Fibroblast of mammary gland (primary cell): ENCODE results near the gene CMPK2.

Experiments used
- DNase-seq: peaks from one replicate; pipeline ENCODE4 v3.0.0-alpha.2; 2010; ENCODE audit warnings: low read depth
- H3K4me3 ChIP-seq: 2 replicates; pipeline ENCODE4 v1.5.1; 2011; ENCODE audit warnings: low read depth, mild to moderate bottlenecking, low read length, moderate library complexity; ENCODE audit not compliant: control insufficient read depth
- TF ChIP-seq, protein P1 (sequence below): conservative IDR thresholded peaks from 2 replicates; pipeline ENCODE4 v1.5.1; 2011; ENCODE audit warnings: low read depth, low read length, inconsistent platforms; ENCODE audit not compliant: control insufficient read depth, insufficient read depth

CMPK2 gene

DNA sequence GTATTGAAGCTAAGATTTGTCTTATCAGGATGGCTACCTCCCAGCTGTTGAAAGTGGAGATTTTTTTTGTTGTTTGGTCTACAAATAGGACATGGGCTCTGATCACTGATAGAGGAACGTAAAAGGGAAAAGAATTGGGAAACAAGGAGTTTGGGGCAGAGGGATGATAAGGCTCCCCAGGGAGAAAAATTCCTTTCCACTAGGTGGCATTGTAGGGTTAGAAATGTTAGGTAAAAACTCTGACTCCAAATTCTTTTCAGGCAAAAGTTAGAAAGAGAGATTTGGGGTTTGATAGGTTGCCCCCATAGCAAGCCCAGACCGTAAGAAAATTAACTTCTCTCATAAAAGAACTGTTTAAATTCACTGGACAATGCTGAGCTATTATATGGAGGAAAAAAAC lies 19.8 kb downstream of the CMPK2 start:
- TF ChIP-seq, protein P1, sequence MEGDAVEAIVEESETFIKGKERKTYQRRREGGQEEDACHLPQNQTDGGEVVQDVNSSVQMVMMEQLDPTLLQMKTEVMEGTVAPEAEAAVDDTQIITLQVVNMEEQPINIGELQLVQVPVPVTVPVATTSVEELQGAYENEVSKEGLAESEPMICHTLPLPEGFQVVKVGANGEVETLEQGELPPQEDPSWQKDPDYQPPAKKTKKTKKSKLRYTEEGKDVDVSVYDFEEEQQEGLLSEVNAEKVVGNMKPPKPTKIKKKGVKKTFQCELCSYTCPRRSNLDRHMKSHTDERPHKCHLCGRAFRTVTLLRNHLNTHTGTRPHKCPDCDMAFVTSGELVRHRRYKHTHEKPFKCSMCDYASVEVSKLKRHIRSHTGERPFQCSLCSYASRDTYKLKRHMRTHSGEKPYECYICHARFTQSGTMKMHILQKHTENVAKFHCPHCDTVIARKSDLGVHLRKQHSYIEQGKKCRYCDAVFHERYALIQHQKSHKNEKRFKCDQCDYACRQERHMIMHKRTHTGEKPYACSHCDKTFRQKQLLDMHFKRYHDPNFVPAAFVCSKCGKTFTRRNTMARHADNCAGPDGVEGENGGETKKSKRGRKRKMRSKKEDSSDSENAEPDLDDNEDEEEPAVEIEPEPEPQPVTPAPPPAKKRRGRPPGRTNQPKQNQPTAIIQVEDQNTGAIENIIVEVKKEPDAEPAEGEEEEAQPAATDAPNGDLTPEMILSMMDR, result peak; percentile 8

DNA sequence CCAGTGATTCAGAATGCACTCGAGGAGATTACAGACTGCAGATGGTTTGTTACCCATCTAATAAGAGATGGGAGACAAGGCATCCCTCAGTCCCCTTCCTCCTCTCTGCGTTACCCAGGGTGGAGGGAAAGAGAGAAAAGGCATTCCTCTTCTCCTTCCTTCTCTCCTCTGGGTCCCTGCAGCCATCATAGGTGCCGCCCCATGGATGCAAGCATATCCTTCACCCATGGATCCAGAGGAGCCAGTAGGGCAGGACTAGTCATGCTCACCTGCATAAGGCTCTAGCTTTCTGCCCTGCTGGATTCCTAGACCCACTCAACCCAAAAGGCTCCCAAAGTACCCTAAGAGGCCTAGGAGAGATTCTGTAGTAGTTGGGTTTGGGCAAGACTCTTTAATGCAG lies 20.4 kb downstream of the CMPK2 start:
- TF ChIP-seq, protein P1, result no peak
- DNase-seq, result no peak
- H3K4me3 ChIP-seq, result no peak overlapping the region

More for the DNA sequence above, 19.8 kb downstream of the CMPK2 start:
- no peak for DNase-seq
- no peak overlapping the region for H3K4me3 ChIP-seq

DNA sequence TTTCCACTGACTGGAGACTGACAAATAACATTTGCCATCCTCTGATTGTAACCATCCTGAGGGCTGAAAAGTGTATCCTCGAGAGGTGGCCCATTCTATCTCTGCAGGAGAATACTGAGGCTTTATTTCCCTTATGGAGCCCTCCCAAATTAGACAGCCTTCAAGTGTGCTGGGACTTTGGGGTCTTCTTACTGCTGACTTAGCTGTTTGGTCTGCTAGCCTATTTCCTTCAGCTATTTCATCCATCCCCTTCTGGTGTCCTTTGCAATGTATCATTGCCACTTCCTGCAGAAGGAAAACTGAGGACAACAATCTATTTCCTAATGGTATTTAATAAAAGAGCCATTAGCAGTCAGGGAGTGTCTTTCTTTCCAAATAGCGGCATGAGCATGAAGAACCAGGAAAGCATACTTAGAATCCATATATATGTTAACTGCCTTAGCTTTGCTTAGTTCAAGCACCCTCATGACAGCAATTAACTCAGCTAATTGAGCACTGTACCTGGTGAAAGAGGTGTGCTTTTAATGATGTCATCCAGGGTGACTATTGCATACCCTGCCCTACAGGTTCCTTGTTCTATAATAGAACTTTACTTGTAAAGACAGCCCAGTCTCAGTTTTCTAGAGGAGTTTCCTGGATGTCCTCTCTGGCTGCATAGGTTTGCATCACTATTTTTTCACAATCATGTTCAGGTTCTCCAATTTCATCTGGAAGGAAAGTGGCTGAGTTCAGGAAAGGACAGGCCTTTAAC lies 24.0 kb downstream of the CMPK2 start:
- no peak for DNase-seq
- TF ChIP-seq, protein P1, result no peak

DNA sequence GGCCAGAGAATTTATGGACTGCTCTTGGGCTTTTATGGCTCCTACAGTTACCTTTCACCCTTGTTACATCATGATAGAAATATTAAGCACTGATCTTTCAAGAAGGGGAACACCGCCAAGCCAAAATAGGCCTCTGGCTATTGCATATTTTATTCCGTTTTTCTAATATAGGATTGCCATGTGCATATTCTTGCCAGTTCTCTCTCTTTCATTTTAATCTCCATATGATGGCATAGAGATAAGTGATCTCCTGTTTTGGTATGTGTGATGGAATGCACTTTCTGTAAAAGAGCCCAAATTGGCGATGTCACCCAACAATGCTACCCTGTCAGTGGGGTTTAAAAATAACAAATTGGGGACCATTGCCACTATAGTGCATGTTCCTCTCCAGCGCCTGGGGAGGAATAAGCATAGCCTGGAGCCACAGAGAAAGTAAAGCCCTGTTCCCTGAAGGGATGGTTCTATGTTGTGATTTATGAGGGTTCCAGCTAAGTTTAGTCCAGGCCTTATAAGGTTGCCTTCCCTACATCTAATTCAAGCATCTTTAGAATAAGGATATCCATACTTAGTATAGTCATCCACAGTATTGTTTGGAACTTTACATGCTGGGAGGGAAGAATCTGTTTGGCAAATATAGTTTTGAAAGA lies 26.9 kb downstream of the CMPK2 start:
- H3K4me3 ChIP-seq, result no peak overlapping the region
- no peak for DNase-seq
- TF ChIP-seq, protein P1, result no peak

More for the DNA sequence above, 24.0 kb downstream of the CMPK2 start:
- H3K4me3 ChIP-seq, result no peak overlapping the region

DNA sequence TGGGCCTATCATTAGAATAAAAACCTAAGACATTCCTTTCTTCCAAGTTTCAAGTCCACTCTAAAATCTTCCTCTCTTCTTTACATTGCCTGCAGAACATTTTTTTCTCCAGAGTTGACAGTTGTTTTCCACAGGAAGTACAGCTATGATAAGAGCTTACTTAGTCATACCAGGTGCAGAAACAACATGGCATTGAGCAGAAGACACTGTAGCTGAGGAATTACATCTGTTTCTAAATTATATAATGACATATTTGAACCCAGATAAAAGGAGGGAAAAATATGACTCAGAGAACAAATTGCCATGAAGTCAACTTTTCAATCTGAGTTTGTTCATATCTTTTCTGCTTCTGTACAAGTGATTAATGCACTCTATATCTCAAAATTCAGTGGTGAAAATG lies 30.2 kb downstream of the CMPK2 start:
- no peak for DNase-seq
- H3K4me3 ChIP-seq, result no peak overlapping the region
- TF ChIP-seq, protein P1, result no peak

DNA sequence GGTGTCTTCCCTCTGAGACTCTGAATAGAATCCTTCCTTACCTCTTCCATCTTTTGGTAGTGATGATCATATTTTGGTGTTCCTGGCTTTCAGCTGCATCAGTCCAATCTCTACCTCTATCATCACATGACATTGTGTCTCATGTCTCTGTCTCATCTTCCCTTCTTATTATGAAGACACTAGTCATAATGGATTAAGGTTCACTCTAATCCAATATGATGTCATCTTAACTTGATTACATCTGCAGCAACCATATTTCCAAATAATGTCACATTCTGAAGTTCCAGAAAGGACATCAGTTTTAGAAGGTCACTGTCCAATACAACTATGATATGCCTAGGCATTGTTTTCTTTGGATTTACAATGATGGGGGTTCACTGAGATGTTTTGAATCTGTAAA lies 31.5 kb downstream of the CMPK2 start:
- TF ChIP-seq, protein P1, result no peak
- no peak overlapping the region for H3K4me3 ChIP-seq
- no peak for DNase-seq
